ENCODE data around the gene MPRIP.

The MPRIP gene

GRCh38 chr17:17205368-17206123 lies 163.3 kb downstream of the MPRIP start:
- peak; percentile 79 for ATAC-seq

More at GRCh38 chr17:17205368-17206123, 163.3 kb downstream of the MPRIP start:
- TF ChIP-seq PATZ1 (CRISPR knock-in tag; IDR thresholded peaks at IDR 0.05; ENCODE audit: borderline replicate concordance) = no peak
- no peak for TF ChIP-seq TSHZ2 (CRISPR knock-in tag; IDR thresholded peaks at IDR 0.05)
- no peak for TF ChIP-seq OSR1 (CRISPR knock-in tag; IDR thresholded peaks at IDR 0.05)
- no peak for TF ChIP-seq ZNF8 (CRISPR knock-in tag; IDR thresholded peaks at IDR 0.05)
- no peak for TF ChIP-seq SNAI2 (CRISPR knock-in tag; IDR thresholded peaks at IDR 0.05)
- no peak for TF ChIP-seq GLIS3 (CRISPR knock-in tag; IDR thresholded peaks at IDR 0.05)
- no peak for TF ChIP-seq BACH2 (CRISPR knock-in tag; IDR thresholded peaks at IDR 0.05; ENCODE audit: borderline replicate concordance)
- TF ChIP-seq ARNTL (CRISPR knock-in tag; IDR thresholded peaks at IDR 0.05; ENCODE audit: borderline replicate concordance, low read depth) = no peak
- TF ChIP-seq PPARA (CRISPR knock-in tag; IDR thresholded peaks at IDR 0.05; ENCODE audit: borderline replicate concordance) = no peak
- TF ChIP-seq ZFP30 (CRISPR knock-in tag; IDR thresholded peaks at IDR 0.05) = no peak
- no peak for TF ChIP-seq CREB5 (CRISPR knock-in tag; IDR thresholded peaks at IDR 0.05; ENCODE audit: low read depth)
- TF ChIP-seq TOX (CRISPR knock-in tag; IDR thresholded peaks at IDR 0.05; ENCODE audit: borderline replicate concordance) = no peak
- no peak for TF ChIP-seq ESRRG (CRISPR knock-in tag; IDR thresholded peaks at IDR 0.05)
- no peak for TF ChIP-seq POU6F1 (CRISPR knock-in tag; IDR thresholded peaks at IDR 0.05; ENCODE audit: borderline replicate concordance, low read depth)
- TF ChIP-seq CSRNP3 (CRISPR knock-in tag; IDR thresholded peaks at IDR 0.05) = no peak

Data from SK-N-SH treated with all-trans-retinoic acid at 6 μM for 48 hours (cell line).